Activated CD4-positive, alpha-beta memory T cell treated with anti-CD3 and anti-CD28 coated beads, Interleukin-2, amount 10 ng/mL, durations not matched to agents 7 days and 5 days (primary cell): ENCODE results near the gene LRP1. TPM values are rescaled to one million over a fixed set of nuclear protein-coding genes. Genes with fewer than 3 reads are reported as not detected.

Experiments used
- CTCF ChIA-PET: fragments of 350-600 bp; sonication (Branson Sonifier 250); formaldehyde crosslinking; loops from one replicate; lab custom pipeline; 2021; ENCODE audit warnings: antibody characterized with exemption, inconsistent platforms; lab: Charles Lee
- POLR2A ChIA-PET: fragments of 350-600 bp; sonication (Branson Sonifier 250); formaldehyde crosslinking; loops from one replicate; lab custom pipeline; 2021; ENCODE audit warnings: antibody characterized with exemption; lab: Charles Lee
- DNase-seq: peaks from one replicate; pipeline ENCODE4 v3.0.0-alpha.2; 2020
- H3K27ac Mint-ChIP-seq: one replicate; pipeline ENCODE4 v1.8.0; 2021; ENCODE audit warnings: mild to moderate bottlenecking, mixed read lengths
- H3K27me3 Mint-ChIP-seq: one replicate; pipeline ENCODE4 v1.8.0; 2021; ENCODE audit warnings: mixed read lengths
- H3K36me3 Mint-ChIP-seq: one replicate; pipeline ENCODE4 v1.8.0; 2021; ENCODE audit warnings: low read depth, mixed read lengths
- H3K4me1 Mint-ChIP-seq: one replicate; pipeline ENCODE4 v1.8.0; 2021; ENCODE audit warnings: mixed read lengths
- H3K4me3 Mint-ChIP-seq: one replicate; pipeline ENCODE4 v1.8.0; 2021; ENCODE audit warnings: mild to moderate bottlenecking, mixed read lengths
- H3K9me3 Mint-ChIP-seq: one replicate; pipeline ENCODE4 v1.8.0; 2021; ENCODE audit warnings: mixed read lengths
- total RNA-seq, 2 experiments: library from RNA; stranded (reverse); gene quantifications; one replicate each; pipeline ENCODE4 v1.2.3, GENCODE V29; 2021

LRP1 gene
- total RNA-seq, 2 experiments from 2014 or later: 0.60 to 0.86 TPM

GRCh38 chr12:57166971-57167371 lies 38.7 kb downstream of the LRP1 start:
- Mint-ChIP-seq H3K27me3 (no peaks in the 10 kb centered on the region), H3K27ac (no peak overlapping the region), H3K9me3 (no peaks in the 10 kb centered on the region), H3K4me3 (no peak overlapping the region), H3K4me1 (peaks cover 4% of the 10 kb centered on the region), H3K36me3 (no peaks in the 10 kb centered on the region)
- peak; percentile 21 for DNase-seq
- ChIA-PET CTCF (interaction anchor here (1.9 kb wide), 1 partner anchor 43 kb away, joined by 5 read pairs; no protein-coding TSS in a partner anchor), POLR2A (no interaction called here)

GRCh38 chr12:57168058-57168457 lies 39.8 kb downstream of the LRP1 start:
- no peaks in the 10 kb centered on the region for H3K27me3 Mint-ChIP-seq
- no peak for DNase-seq
- no peaks in the 10 kb centered on the region for H3K9me3 Mint-ChIP-seq
- no peak overlapping the region for H3K27ac Mint-ChIP-seq
- CTCF ChIA-PET: interaction anchor here (1.2 to 1.9 kb wide), 3 partner anchors 15 to 56 kb away, joined by 4 to 6 read pairs (median 5); no protein-coding TSS in a partner anchor
- H3K36me3 Mint-ChIP-seq: no peaks in the 10 kb centered on the region
- H3K4me3 Mint-ChIP-seq: no peak overlapping the region
- peaks cover 4% of the 10 kb centered on the region for H3K4me1 Mint-ChIP-seq
- POLR2A ChIA-PET: no interaction called here

- CTCF ChIA-PET: interaction anchor here (0.7 to 1.4 kb wide), 2 partner anchors 14 to 46 kb away, joined by 3 to 4 read pairs; no protein-coding TSS in a partner anchor
- no peak overlapping the region for H3K27ac Mint-ChIP-seq
Observed at GRCh38 chr12:57169046-57169795, 40.9 kb downstream of the LRP1 start.

GRCh38 chr12:57169969-57170368 lies 41.7 kb downstream of the LRP1 start:
- H3K27me3 Mint-ChIP-seq: no peaks in the 10 kb centered on the region
- H3K4me1 Mint-ChIP-seq: peaks cover 4% of the 10 kb centered on the region
- no peak overlapping the region for H3K27ac Mint-ChIP-seq
- H3K9me3 Mint-ChIP-seq: no peaks in the 10 kb centered on the region
- ChIA-PET CTCF (interaction anchor here (0.7 to 1.4 kb wide), 2 partner anchors 13 to 47 kb away, joined by 3 to 4 read pairs; no protein-coding TSS in a partner anchor), POLR2A (no interaction called here)
- H3K4me3 Mint-ChIP-seq: no peak overlapping the region
- DNase-seq: no peak
- H3K36me3 Mint-ChIP-seq: no peaks in the 10 kb centered on the region

More at GRCh38 chr12:57169046-57169795, 40.9 kb downstream of the LRP1 start:
- Mint-ChIP-seq H3K4me3 (no peak overlapping the region), H3K27me3 (no peaks in the 10 kb centered on the region), H3K36me3 (no peaks in the 10 kb centered on the region), H3K9me3 (no peaks in the 10 kb centered on the region), H3K4me1 (peaks cover 4% of the 10 kb centered on the region)
- POLR2A ChIA-PET: no interaction called here
- DNase-seq: no peak

GRCh38 chr12:57170408-57170807 lies 42.1 kb downstream of the LRP1 start:
- Mint-ChIP-seq H3K27ac (no peak overlapping the region), H3K4me1 (peaks cover 4% of the 10 kb centered on the region), H3K4me3 (no peak overlapping the region), H3K27me3 (no peaks in the 10 kb centered on the region), H3K9me3 (no peaks in the 10 kb centered on the region), H3K36me3 (no peaks in the 10 kb centered on the region)
- no peak for DNase-seq
- POLR2A ChIA-PET: no interaction called here
- CTCF ChIA-PET: interaction anchor here (5.2 kb wide), 1 partner anchor 12 kb away, joined by 25 read pairs; no protein-coding TSS in a partner anchor

- no peak overlapping the region for H3K4me3 Mint-ChIP-seq
- no peak overlapping the region for H3K27ac Mint-ChIP-seq
- POLR2A ChIA-PET: no interaction called here
- DNase-seq: no peak
- H3K9me3 Mint-ChIP-seq: no peaks in the 10 kb centered on the region
- no peaks in the 10 kb centered on the region for H3K27me3 Mint-ChIP-seq
- peaks cover 4% of the 10 kb centered on the region for H3K4me1 Mint-ChIP-seq
- H3K36me3 Mint-ChIP-seq: no peaks in the 10 kb centered on the region
- CTCF ChIA-PET: interaction anchor here (5.2 kb wide), 1 partner anchor 11 kb away, joined by 25 read pairs; no protein-coding TSS in a partner anchor
Observed at GRCh38 chr12:57170927-57171326, 42.6 kb downstream of the LRP1 start.

GRCh38 chr12:57171668-57172067 lies 43.4 kb downstream of the LRP1 start:
- no peaks in the 10 kb centered on the region for H3K36me3 Mint-ChIP-seq
- CTCF ChIA-PET: interaction anchor here (4.1 to 5.4 kb wide), 3 partner anchors 11 to 103 kb away, joined by 25 to 32 read pairs (median 27); no protein-coding TSS in a partner anchor
- H3K9me3 Mint-ChIP-seq: no peaks in the 10 kb centered on the region

GRCh38 chr12:57173089-57173488 lies 44.8 kb downstream of the LRP1 start:
- no peak overlapping the region for H3K4me3 Mint-ChIP-seq
- no peaks in the 10 kb centered on the region for H3K9me3 Mint-ChIP-seq
- H3K27me3 Mint-ChIP-seq: no peaks in the 10 kb centered on the region
- CTCF ChIA-PET: interaction anchor here (0.6 to 5.4 kb wide), 11 partner anchors 9 to 116 kb away, joined by 3 to 32 read pairs (median 5); partner anchors contain the start of gene LRP1
- H3K36me3 Mint-ChIP-seq: no peaks in the 10 kb centered on the region
- peak; percentile 22 for DNase-seq
- POLR2A ChIA-PET: no interaction called here
- H3K27ac Mint-ChIP-seq: no peak overlapping the region
- H3K4me1 Mint-ChIP-seq: no peaks in the 10 kb centered on the region

More at GRCh38 chr12:57171668-57172067, 43.4 kb downstream of the LRP1 start:
- POLR2A ChIA-PET: no interaction called here
- H3K27ac Mint-ChIP-seq: no peak overlapping the region
- no peaks in the 10 kb centered on the region for H3K27me3 Mint-ChIP-seq
- H3K4me3 Mint-ChIP-seq: no peak overlapping the region
- no peak for DNase-seq
- peaks cover 4% of the 10 kb centered on the region for H3K4me1 Mint-ChIP-seq

GRCh38 chr12:57173683-57174082 lies 45.4 kb downstream of the LRP1 start:
- Mint-ChIP-seq H3K4me3 (no peak overlapping the region), H3K36me3 (no peaks in the 10 kb centered on the region), H3K4me1 (no peaks in the 10 kb centered on the region), H3K27ac (no peak overlapping the region), H3K9me3 (no peaks in the 10 kb centered on the region), H3K27me3 (no peaks in the 10 kb centered on the region)
- DNase-seq: no peak
- ChIA-PET CTCF (interaction anchor here (0.6 to 5.4 kb wide), 11 partner anchors 9 to 117 kb away, joined by 3 to 32 read pairs (median 5); partner anchors contain the start of gene LRP1), POLR2A (interaction anchor here (2.0 kb wide), 1 partner anchor 10 kb away, joined by 6 read pairs; no protein-coding TSS in a partner anchor)

- Mint-ChIP-seq H3K9me3 (no peaks in the 10 kb centered on the region), H3K27ac (no peak overlapping the region), H3K27me3 (no peaks in the 10 kb centered on the region), H3K36me3 (no peaks in the 10 kb centered on the region), H3K4me3 (no peak overlapping the region), H3K4me1 (no peaks in the 10 kb centered on the region)
- POLR2A ChIA-PET: interaction anchor here (2.0 kb wide), 1 partner anchor 8 kb away, joined by 6 read pairs; no protein-coding TSS in a partner anchor
- peak; percentile 48 for DNase-seq
- CTCF ChIA-PET: interaction anchor here (0.6 to 5.4 kb wide), 9 partner anchors 7 to 419 kb away, joined by 3 to 32 read pairs (median 5); partner anchors contain the start of gene LRP1
Observed at GRCh38 chr12:57175428-57176138, 47.3 kb downstream of the LRP1 start.

- no peaks in the 10 kb centered on the region for H3K36me3 Mint-ChIP-seq
- no peaks in the 10 kb centered on the region for H3K4me1 Mint-ChIP-seq
- H3K4me3 Mint-ChIP-seq: no peak overlapping the region
- DNase-seq: no peak
- H3K9me3 Mint-ChIP-seq: no peaks in the 10 kb centered on the region
- no peak overlapping the region for H3K27ac Mint-ChIP-seq
- no peaks in the 10 kb centered on the region for H3K27me3 Mint-ChIP-seq
- ChIA-PET POLR2A (no interaction called here), CTCF (interaction anchor here (0.6 to 5.4 kb wide), 9 partner anchors 37 to 423 kb away, joined by 3 to 32 read pairs (median 3); partner anchors contain the start of gene LRP1)
Observed at GRCh38 chr12:57176139-57176477, 47.8 kb downstream of the LRP1 start.

GRCh38 chr12:57176846-57177245 lies 48.6 kb downstream of the LRP1 start:
- no peak for DNase-seq
- Mint-ChIP-seq H3K27me3 (no peaks in the 10 kb centered on the region), H3K27ac (no peak overlapping the region), H3K4me1 (no peaks in the 10 kb centered on the region), H3K36me3 (no peaks in the 10 kb centered on the region), H3K4me3 (no peak overlapping the region), H3K9me3 (no peaks in the 10 kb centered on the region)
- POLR2A ChIA-PET: no interaction called here
- CTCF ChIA-PET: interaction anchor here (0.6 to 5.4 kb wide), 4 partner anchors 36 to 424 kb away, joined by 3 to 32 read pairs (median 3); no protein-coding TSS in a partner anchor
